OCI-LY7 (cell line): ENCODE data around the gene ILKAP.

Source experiments
- EZH2phosphoT487 ChIP-seq: fragments of 200-600 bp; sonication (generic); IDR thresholded peaks from 2 replicates; pipeline ENCODE4 v1.6.1; 2018; ENCODE audit warnings: low read depth, borderline replicate concordance, mild to moderate bottlenecking, mixed run types, antibody characterized with exemption, low read length, moderate library complexity, mixed read lengths
- TF ChIP-seq, protein P1 (sequence below): fragments of 200-600 bp; sonication (generic); conservative IDR thresholded peaks from 2 replicates; pipeline ENCODE4 v1.5.1; 2014; ENCODE audit warnings: mild to moderate bottlenecking, antibody characterized with exemption, low read length, moderate library complexity, mixed read lengths

GRCh38 chr2:238165288-238165921 lies 38.1 kb downstream of the ILKAP start:
- TF ChIP-seq, protein P1, sequence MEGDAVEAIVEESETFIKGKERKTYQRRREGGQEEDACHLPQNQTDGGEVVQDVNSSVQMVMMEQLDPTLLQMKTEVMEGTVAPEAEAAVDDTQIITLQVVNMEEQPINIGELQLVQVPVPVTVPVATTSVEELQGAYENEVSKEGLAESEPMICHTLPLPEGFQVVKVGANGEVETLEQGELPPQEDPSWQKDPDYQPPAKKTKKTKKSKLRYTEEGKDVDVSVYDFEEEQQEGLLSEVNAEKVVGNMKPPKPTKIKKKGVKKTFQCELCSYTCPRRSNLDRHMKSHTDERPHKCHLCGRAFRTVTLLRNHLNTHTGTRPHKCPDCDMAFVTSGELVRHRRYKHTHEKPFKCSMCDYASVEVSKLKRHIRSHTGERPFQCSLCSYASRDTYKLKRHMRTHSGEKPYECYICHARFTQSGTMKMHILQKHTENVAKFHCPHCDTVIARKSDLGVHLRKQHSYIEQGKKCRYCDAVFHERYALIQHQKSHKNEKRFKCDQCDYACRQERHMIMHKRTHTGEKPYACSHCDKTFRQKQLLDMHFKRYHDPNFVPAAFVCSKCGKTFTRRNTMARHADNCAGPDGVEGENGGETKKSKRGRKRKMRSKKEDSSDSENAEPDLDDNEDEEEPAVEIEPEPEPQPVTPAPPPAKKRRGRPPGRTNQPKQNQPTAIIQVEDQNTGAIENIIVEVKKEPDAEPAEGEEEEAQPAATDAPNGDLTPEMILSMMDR, result no peak
- no peak for TF ChIP-seq EZH2phosphoT487
